AG04449 (cell line): ENCODE measurements around the gene FOXL1.

Experiments
- CTCF ChIA-PET: fragments of 350-600 bp; formaldehyde crosslinking; extraction: SDS; loops from one replicate; lab custom pipeline; 2021; ENCODE audit warnings: antibody characterized with exemption; lab: Yijun Ruan, JAX
- POLR2A ChIA-PET: fragments of 400-600, 350-600 bp; formaldehyde crosslinking; extraction: SDS; loops from one replicate; lab custom pipeline; 2020; ENCODE audit warnings: antibody characterized with exemption, inconsistent platforms; lab: Yijun Ruan, JAX
- DNase-seq: peaks from one replicate; pipeline ENCODE4 v3.0.0-alpha.2; 2010; ENCODE audit warnings: low read depth, low spot score
- H3K4me3 ChIP-seq: 2 replicates; pipeline ENCODE4 v1.5.1; 2011; ENCODE audit warnings: low read depth, mild to moderate bottlenecking, control low read depth, low read length
- TF ChIP-seq, protein P1 (sequence below): IDR thresholded peaks from one replicate; pipeline ENCODE4 v1.5.1; 2011; ENCODE audit warnings: mild to moderate bottlenecking, moderate library complexity, low read length, control low read depth, inconsistent platforms; ENCODE audit not compliant: insufficient read depth; ENCODE audit errors: missing control alignments

Gene FOXL1

GRCh38 chr16:86578061-86578599, at the start of gene FOXL1:
TSS of gene FOXL1 (plus strand) at chr16:86578549. CDS start at chr16:86578724, 175 bp downstream.
- ChIA-PET POLR2A (interaction anchor here (0.6 to 4.2 kb wide), 12 partner anchors 11 to 374 kb away, joined by 3 to 28 read pairs (median 4); no protein-coding TSS in a partner anchor), CTCF (interaction anchor here (1.0 to 1.9 kb wide), 4 partner anchors 14 to 485 kb away, joined by 3 to 8 read pairs (median 4); no protein-coding TSS in a partner anchor)
- TF ChIP-seq, protein P1, sequence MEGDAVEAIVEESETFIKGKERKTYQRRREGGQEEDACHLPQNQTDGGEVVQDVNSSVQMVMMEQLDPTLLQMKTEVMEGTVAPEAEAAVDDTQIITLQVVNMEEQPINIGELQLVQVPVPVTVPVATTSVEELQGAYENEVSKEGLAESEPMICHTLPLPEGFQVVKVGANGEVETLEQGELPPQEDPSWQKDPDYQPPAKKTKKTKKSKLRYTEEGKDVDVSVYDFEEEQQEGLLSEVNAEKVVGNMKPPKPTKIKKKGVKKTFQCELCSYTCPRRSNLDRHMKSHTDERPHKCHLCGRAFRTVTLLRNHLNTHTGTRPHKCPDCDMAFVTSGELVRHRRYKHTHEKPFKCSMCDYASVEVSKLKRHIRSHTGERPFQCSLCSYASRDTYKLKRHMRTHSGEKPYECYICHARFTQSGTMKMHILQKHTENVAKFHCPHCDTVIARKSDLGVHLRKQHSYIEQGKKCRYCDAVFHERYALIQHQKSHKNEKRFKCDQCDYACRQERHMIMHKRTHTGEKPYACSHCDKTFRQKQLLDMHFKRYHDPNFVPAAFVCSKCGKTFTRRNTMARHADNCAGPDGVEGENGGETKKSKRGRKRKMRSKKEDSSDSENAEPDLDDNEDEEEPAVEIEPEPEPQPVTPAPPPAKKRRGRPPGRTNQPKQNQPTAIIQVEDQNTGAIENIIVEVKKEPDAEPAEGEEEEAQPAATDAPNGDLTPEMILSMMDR, result no peak
- peak within 1 kb of the TSS; percentile 73 for H3K4me3 ChIP-seq
- no peak for DNase-seq

DNA sequence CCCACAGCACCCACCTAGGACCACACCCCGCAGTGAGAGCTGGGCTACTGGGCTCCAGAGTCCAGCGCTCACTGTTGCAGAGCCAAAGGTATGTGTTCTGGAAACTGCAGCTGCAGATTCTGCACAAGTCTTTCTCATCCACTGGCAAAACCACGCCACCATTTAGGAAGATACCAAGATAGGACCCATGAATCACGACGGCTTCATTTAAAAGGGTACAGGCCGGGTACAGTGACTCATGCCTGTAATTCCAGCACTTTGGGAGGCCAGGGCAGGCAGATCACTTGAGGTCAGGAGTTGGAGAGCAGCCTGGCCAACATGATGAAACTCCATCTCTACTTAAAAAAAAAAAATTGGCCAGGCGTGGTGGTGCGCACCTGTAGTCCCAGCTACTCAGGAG, 49.2 kb upstream of the FOXL1 start:
- ChIA-PET POLR2A (no interaction called here), CTCF (interaction anchor here (0.8 to 16.8 kb wide), 3 partner anchors 9 to 454 kb away, joined by 3 to 685 read pairs (median 35); no protein-coding TSS in a partner anchor)
- no peak overlapping the region for H3K4me3 ChIP-seq
- TF ChIP-seq, protein P1, result no peak
- no peak for DNase-seq

DNA sequence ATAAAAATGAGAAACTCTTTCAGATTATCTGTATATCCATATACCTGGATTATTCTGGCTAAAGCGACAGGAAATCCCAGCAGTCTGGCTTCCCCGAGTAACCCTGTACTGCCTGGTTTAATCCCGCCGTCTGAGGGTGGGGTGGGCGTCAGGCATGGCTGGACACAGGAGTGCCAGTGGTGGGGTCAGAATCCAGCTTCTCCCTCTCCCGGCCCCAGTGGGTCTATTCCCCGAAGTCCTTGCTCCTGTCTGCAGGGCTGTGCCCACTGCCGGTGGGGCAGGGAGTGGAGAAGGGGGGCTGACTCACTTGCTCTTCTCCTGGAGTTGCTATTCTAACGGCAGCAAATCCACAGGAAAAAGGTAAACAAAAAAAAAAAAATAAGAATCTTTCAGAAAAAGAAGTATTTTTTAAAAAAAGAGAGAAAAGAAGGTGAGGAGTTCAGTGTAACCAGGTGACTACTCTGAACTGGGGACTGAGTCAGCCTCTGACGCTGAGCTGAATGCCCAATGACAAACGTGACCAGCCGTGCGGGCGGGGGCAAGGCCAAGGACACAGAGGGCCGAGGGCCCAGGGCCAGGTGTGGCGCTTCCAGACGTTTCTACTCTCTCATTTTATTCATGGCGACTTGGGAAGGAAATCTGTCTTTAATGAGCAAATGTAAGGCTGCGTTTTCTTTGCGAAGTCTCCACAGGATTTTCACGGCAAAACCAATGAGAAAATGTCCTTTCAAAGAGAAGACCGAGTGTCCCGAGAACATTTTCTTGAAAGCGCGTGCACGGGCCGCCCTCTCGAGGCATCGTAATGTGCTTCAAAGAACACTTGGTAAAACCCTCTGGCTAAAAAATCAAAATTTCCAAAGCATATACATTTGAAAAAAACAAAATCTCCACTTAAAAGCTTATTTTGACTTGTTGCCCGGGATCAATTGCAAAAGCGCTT, 47.8 kb upstream of the FOXL1 start:
- ChIA-PET CTCF (interaction anchor here (4.2 to 16.8 kb wide), 2 partner anchors 12 to 455 kb away, joined by 54 to 685 read pairs; no protein-coding TSS in a partner anchor), POLR2A (no interaction called here)
- DNase-seq, result no peak
- no peak overlapping the region for H3K4me3 ChIP-seq
- TF ChIP-seq, protein P1, result no peak

DNA sequence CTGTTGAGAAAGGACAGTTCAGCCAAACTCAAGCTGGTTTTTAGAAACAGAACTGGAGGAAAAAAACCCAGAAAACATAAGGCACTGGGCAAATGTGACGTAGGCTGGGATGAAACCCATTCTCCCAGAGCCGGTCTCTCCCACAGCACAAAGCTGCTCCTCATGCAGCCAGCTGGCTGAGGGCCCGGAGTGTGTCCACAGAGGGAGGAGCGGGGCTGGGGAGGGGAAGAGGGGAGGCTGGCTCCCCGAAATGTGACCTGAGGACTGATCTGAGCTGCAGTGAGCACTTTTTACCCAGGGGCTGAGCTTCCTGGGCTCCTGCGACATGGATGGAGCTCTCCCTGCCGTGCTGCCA, 47.2 kb upstream of the FOXL1 start:
- no peak overlapping the region for H3K4me3 ChIP-seq
- ChIA-PET POLR2A (no interaction called here), CTCF (interaction anchor here (1.0 to 16.8 kb wide), 3 partner anchors 13 to 458 kb away, joined by 3 to 685 read pairs (median 54); no protein-coding TSS in a partner anchor)
- TF ChIP-seq, protein P1, result no peak
- no peak for DNase-seq

DNA sequence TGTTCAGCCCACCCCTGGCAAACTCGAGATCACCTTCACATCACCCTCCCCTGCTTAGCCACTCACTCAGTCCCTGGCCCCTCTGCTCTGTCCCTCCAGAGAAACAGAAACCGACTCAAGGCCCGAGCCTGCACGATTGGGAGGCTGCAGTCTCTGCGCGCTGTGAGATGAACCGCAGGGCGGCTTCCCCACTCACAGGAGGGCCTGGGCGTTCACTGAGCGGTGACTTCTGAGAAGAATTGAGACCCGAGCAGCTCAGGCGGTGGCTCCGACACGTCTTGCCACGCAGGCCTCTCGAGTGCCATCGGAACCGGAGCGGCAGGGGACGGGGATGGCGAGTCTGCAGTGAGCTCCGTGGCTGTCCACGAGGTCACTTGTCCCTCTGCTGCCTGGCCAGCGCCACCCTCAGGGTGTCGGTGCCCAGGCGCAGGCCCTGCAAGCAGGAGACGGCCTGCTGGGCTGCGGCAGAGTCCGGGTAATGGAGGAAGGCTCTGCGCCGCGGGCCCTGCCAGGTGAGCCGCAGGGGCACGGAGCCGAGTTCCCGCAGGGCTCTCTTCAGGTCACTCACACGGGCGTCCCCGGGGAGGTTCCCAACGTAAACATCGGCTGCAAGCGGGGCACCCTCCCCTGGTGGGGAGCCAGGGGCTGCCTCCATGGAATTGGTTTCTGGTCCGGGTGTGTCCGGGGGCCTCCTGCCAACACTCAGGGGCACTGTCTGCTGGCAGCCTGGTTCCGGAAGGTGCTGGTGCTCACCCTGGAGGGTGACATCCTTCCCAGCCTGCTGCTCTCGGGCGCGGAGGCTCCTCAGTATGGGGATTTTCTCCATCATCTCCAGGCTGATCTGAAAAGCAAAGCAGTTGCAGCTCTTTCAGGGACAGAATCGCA, 46.5 kb upstream of the FOXL1 start:
- ChIA-PET CTCF (interaction anchor here (1.0 to 4.2 kb wide), 2 partner anchors 13 to 459 kb away, joined by 3 to 54 read pairs; no protein-coding TSS in a partner anchor), POLR2A (no interaction called here)
- no peak overlapping the region for H3K4me3 ChIP-seq
- TF ChIP-seq, protein P1, result no peak
- no peak for DNase-seq
